ENCODE measurements around the gene MRPL58.

Gene MRPL58

DNA sequence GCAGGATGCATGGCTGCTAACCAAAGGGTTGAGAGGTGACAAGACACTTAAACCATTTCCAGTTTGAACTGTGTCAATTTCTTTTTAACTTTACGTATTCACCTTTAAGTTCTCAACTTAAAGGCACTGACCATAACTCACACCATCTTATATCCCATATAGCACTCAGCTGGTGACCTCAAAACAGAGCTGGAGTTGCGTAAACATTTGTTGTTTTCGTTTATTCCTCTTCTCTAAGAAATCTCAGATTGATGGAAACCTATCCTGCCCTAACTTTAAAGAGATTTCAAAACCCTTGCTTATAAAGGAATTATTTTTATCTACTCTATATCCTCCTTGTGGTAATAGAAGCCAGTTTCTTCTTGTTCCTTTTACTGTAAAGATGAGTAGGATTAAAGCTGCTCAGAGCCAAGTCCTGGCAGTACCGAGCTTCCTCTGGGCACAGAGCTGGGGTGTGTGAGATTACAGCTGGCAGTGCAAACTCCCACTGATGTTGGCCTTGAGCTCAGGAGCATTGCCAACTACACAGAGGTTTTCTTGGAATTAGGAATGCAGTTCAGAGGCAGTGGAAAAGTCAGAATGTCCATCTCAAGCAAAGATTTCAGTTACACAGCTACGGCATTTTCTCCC, 35.9 kb downstream of the MRPL58 start:
- no peak for DNase-seq

DNA sequence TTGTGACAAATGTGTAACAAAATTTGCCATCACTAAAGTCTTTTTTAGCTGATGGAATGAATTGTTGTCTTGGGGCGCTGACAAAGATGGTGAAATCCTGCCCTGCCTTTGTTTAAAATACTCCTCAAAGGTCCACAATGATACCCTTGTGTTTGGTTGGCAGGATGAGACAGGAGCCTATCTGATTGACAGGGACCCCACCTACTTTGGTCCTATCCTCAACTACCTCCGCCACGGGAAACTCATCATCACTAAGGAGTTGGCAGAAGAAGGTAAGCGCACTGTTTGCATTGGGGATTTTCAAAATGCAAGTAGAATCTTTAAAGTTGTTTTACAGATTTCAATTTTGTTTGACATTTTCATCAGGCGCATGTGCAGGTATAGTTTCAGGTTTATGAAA, 36.6 kb downstream of the MRPL58 start:
- DNase-seq, result no peak

DNA sequence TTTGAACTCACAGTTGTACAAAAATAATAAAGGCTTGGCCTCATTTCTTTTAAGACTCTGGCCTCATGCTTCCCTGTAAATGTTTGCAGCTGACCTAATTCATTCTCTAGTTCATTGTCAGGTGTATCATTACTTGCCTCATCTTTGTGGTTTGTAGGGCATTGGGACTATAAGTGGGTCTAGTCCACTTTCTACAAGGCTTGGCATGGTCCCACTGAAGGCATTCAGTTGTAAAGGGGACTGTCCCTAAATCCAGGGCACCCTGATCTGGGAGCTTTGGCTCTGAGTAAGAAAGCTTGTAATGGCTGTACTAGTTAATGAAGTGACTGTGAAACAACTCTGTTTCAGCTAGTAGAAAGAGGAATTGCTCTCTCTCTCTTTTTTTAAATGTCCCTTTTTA, 37.2 kb downstream of the MRPL58 start:
- DNase-seq, result no peak

DNA sequence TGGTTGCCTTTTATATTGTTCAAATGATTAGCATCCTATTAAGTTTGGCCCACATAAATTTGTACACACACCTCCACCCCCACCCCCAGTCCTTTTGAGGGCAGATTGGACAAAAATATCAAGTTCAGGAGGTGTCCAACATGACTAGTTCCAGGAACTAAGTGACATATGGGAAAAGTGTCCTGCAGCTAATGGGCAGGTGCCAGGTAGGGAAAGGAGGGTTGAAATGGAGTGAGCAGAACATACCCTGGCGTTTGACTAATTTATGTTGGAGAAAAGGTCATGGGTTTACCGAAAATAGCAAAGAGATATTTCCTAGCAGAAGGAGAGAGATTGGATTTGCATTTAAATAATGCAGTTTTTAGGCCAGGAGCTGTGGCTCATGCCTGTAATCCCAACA, 39.5 kb downstream of the MRPL58 start:
- no peak for DNase-seq

DNA sequence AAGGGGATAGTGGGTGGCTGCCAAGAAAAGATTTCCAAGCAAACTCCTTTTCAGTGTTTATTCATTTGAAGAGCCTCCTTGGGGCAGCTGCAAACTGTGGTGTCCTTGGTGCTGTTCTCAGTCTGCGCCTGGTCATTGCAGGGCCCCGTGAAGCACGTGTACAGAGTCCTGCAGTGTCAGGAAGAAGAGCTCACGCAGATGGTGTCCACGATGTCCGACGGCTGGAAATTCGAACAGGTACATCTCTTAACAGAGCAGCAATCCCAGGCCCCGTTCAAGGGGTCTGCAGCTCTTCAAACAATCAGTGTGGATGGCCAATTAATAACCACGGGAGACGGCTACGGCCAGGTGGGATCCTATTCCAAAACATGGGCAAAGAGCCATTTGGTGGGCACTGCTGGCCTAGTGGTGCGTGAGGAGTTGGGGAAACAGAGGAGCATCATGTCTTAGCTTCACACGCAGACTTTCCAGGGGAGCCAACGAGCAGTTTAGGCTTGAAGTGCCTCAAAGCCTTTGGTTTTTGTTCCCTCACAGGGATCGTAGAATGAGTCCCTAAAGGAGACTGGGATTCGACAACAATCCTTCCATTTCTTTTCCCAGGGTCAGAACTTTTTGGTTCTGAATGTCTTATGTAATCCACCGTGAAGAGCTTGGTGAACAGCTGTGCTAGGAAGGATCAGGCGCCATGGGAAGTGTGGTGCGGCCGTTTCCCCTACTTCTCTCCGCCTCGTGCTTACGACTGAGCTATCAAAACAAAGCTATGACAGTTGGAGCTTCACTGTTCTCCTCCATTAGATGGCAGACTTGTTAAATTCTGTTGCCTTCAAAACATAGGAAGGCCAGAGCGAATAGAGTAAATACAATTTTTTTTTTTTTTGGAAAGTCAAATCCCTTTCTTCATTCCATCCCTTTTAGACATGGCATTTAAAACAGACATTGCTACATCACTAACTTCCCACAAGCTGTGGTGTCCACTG, 47.2 kb downstream of the MRPL58 start:
- DNase-seq, result no peak

DNA sequence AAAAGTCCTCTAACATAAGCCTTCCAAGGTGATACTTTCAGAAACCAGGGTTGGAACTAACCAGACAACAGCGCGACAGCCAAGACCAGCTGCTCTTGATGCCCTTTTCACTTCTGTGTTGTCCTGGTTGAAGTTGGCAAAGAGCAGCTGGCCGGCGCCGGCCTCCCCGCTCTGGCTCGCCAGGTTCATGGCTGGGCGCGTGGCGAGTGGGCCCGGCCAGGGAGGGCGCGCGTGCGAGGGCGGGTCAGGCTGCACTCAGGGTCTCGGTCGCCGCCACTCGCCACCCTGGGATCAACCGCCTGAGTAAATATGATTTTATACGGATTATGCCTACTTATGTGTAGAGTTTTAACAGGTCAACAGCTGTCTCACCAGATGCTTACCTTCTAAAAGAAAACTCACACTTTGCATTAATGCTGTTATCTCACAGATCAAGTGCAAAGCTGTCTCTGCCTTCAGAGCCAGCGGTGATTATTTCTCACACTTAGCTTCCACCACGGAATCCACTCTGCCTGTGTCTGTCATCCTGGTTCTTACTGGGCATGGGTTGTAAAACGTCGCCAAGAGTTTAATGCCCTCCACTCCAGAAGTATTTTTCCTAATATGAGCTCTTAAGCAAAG, 48.1 kb downstream of the MRPL58 start:
- DNase-seq, result no peak

DNA sequence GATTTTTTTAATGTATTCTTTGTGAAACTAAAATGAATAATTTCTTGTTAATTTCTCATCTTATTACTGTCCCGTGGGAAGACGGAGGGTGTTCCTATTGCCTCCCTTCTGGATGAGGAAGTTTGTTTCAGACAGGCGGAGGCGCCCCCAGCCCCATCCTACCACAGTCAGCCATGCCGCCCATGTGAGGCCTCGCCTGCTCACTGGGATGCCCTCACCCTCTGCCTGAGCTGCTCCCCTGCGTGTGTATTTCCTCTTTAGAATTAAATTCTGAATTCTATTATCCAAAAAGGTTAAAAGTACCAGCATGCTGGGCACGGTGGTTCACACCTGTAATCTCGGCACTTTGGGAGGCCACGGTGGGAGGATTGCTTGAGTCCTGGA, 48.6 kb downstream of the MRPL58 start:
- no peak for DNase-seq

DNA sequence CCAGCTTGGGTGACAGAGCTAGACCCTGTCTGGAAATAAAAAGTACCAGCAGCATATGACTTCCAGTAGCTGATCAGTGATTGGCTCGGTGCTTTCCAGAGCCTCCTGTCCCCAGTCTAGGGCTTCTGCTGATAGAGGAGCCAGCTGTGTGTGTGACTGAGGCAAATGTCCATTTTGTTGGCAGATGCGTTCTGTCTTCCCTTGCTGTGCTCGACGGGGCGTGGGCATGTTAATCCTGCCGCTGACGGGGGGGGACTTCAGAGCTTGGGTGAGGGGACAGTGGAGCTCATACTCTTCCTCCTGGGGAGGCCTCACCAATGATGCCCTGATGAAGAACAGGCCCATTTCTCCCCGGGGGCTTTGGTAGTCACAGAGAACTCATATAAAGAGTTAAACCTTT, 49.1 kb downstream of the MRPL58 start:
- no peak for DNase-seq

DNA sequence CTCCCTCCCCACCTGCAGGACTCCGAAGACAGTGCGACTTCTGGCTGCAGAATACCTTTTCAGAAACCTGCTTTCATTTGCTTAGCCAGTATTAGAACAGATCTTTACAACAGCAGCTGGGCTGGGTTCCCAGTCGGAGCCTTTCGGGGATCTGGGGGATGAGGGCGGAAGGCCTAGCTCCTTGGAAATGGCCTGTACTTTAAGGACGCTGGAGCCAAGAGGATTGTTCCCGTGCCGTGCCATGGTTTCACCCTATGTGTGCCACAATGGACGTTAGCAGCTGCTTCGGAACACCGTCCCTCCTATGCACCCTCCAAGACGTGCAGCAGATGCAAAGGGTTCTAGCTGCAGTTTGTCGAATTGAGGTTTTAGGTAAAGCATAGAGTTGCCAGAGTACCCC, 50.7 kb downstream of the MRPL58 start:
- no peak for DNase-seq

DNA sequence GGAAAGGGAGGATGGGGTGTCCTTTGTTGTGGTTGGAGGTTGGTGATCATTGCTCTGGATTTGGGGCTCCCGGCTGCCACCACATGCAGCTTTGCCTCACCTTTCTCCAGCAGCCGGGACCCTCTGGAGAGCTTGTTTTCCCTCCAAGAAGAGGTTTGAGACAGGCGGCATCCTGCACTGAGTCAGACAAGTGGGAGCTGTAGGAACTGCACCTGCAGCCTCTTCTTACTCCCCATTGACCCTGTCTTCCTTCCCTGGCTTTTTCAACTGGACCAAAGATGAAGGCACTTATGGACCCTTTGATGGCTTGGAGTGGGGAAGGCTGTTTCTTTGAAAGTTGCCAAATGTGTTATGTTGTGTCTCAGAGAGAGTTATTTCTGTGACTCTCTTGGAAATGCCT, 51.2 kb downstream of the MRPL58 start:
- DNase-seq, result no peak

DNA sequence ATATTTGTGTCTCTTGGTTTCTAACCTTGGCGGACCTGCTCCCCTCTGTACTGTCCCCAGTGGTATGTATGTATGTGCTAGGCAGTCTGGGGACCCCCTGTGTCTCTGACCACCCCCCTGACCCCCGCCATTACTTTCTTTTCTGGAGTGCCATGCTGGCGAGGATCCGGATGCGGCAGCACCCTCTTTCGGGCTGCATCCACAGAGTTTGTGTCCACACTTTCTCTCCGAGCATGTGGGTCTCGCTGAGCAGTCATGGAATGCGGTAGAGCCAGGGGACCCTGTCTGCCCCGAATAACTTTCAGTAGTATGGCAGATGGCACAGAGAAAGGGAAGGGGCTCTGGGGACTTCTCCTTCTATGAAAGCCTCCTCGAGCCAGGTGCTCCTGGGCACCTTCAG, 51.6 kb downstream of the MRPL58 start:
- DNase-seq, result no peak

DNA sequence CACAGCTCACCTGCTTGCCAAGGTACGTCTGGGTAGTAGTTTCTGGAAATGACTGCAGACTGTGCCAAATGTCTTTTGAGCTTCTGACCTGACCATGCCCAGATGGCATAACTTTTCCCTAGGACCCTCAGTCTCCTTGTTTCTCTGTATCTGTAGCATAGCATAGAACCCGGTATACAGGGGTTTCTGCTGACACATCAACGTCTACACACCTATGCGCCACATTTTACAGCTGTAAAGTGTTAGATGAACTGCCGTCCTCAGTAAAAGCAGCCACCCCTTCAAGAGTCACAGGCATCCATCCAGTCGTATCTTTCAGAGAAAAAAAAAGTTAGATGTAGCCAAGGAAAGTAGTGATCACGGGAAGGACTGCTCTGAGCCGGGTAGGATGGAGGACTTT, 52.0 kb downstream of the MRPL58 start:
- no peak for DNase-seq

DNA sequence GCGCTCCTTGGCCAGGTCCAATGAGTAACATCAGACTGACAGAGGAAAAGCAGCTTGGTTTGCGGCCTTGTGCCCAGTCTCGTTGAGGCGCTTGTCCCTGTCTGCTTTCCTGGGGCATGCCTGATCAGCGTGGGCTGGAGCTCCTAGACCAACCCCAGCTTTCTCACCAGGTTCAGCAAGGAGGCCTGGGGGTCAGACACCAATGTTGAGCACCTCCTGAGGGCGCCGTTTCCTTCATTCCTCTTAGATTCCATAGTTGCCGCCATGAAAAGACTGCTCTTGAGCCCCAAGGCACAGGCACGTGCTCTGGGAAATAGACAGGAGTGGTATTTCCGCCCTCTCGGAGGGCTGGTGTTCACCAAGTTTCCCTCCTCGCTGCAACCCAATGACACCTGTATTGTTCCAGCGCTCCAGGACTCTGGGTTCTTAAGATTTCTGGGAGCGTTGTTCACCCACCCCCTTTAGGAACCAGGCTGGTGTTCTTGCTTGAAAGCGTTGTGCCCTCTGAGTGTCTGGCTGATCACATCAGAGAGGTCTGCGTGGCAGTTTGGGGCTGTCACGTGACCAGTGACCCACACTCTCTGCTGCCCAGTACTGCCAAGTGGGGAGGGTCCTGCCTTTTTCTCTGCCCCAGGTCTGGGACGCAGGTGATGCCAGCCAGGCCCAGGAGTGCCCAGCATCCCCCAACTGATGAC, 52.5 kb downstream of the MRPL58 start:
- DNase-seq, result no peak

DNA sequence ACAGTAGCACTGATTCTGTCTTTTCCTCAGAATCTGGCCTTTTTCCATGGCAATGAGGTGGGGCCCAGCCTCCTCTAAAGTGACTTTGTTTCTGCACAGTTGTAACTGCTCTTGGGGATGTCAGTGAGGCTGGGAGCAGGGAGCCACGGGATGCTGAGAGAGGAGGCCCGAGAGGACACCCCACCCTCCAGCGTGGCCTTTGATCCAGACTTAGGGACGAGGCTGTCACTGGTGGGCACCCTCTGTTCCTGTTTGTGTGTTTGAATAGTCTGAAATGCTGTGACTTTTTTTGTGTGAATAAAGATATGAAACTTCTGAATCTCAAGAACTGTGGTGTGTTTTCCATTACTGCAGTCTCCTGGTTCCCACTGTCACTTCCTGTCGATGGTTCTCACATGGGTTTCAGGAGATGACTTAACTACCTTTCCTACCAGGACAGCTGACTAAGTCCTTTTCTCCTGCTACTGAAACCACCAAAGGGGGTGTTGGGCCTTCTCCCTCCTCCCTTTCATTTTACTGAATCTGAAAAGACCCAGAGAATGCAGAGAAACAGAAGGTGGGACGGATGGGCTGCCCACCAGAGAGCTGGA, 53.2 kb downstream of the MRPL58 start:
- DNase-seq, result no peak

DNA sequence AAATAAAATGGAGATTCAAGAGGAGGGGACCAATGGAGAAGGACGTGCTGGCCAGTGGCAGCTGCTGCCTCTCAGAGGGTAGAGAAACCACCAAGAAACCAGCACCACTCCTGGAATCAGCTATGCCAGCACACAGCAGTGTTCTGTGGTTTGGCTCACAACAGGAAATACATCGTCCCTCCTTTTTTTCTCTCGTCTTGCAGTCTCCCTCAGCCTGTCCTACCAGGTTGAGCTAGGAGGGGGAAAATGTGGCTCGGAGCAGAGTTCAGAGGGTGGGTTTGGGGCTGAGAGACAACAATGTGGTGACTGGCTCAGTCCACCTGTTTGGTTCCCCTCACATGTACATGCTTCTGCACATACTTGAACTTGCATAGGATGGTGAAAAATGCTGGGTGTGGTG, 55.4 kb downstream of the MRPL58 start:
- DNase-seq, result no peak

DNA sequence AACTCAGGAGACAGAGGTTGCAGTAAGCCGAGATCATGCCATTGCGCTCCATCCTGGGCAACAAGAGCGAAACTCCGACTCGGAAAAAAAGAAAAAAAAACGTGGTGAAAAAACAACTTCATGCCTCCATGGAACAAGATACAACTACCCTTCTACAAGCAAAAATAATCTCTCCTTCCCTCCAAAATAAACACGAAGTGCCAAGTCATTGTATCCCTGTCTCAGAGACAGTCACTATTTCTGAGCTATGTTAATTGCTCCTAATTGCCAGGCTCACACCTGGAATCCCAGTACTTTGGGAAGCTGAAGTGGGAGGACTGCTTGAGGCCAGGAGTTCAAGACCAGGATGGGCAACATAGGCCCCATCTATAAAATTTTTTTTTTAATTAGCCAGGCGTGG, 56.3 kb downstream of the MRPL58 start:
- no peak for DNase-seq

DNA sequence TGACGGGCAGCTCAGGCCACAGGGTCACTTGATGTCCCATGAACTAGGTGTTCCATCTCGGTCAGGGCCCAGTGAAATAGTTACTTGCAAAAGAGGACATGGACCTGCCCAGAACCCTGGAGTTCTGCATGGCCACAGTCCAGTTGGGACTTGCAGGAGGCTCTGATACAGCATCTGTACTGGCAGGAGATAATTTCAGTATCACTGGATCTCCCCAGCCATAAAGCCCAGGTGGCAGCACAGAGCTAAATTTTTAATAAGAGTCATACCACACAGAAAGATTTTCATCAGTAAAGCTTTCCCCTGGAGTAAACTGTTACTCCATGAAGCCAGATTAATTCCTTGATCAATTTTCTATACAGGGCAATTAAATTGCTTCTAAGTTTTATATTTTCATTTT, 57.3 kb downstream of the MRPL58 start:
- DNase-seq, result no peak
